RCC 7860 (cell line): ENCODE data around the gene DOCK6.
"Not testable (repeated sequence)": the region's sequence is repeated elsewhere in the genome, so short reads cannot be mapped to it uniquely, and the experiment has no call there.

Source experiments
- DNase-seq: peaks from one replicate; pipeline ENCODE4 v3.0.0-alpha.2; 2015; ENCODE audit warnings: low spot score
- FAIRE-seq: peaks from 2 replicates; lab custom pipeline; 2012; peaks lifted over from hg19 to GRCh38; lab: Jason Lieb, UNC

DOCK6 gene

DNA sequence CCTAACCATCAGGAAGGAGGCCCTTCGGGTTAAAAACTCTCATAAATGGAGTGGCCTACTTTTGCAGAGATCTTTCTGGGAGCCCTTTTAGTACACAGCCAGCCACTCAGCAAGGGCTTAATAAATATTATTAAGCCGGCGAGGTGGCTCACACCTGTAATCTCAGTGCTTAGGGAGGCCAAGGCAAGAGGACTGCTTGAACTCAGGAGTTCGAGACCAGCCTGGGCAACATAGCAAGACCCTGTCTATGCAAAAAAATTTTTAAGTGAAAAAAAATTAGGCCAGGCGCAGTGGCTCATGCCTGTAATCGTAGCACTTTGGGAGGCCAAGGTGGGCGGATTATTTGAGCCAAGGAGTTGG lies 64.2 kb downstream of the DOCK6 start:
- no peak for FAIRE-seq
- no peak for DNase-seq

DNA sequence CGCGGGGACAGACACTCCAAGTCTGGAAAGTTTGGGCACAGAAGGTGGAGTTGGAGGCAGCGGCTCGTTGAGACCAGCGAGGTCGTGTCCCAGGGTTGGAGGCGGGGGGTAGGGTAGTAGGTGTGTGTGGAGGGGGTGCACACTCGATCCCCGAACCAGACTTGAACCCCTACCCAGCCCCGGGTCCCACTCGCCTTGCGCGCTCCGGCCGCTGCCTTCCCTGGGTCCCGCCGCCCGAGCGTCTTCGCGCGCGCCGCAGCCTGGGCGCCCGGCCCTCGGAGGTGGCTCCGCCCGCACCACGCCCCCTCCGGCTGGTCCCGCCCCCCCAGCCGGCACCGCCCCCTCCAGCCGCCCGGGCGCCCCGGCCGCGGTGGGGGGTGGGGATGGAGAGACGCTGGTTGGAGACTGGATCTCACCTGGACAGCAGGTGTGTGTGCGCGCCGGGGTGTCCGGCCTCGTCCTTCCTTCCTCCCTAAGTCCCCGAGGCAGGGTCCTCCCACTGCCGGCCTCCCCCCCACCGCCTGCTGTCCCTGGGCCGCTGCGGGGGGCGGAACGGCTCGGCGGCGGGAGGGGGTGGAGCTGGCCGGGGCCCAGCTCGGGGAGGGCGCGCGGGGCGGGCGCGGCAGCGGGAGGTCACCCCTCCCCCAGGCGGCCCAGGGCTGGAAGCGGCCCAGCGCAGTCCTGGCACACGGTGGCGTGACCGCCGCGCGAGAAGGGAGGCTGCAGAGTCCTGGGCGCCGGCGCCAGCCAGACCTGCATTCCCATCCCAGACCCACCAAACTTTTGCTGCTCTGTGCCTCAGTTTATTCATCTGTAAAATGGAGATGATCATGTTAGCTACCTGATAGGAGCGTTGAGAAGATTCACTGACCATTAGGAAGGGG lies 64.8 kb downstream of the DOCK6 start, which contains the start of gene KANK2:
KANK2 (minus strand) TSS at position 255 of the 884 bp plus-strand sequence. CDS start 3,034 bp downstream, outside the sequence.
- FAIRE-seq: no peak

DNA sequence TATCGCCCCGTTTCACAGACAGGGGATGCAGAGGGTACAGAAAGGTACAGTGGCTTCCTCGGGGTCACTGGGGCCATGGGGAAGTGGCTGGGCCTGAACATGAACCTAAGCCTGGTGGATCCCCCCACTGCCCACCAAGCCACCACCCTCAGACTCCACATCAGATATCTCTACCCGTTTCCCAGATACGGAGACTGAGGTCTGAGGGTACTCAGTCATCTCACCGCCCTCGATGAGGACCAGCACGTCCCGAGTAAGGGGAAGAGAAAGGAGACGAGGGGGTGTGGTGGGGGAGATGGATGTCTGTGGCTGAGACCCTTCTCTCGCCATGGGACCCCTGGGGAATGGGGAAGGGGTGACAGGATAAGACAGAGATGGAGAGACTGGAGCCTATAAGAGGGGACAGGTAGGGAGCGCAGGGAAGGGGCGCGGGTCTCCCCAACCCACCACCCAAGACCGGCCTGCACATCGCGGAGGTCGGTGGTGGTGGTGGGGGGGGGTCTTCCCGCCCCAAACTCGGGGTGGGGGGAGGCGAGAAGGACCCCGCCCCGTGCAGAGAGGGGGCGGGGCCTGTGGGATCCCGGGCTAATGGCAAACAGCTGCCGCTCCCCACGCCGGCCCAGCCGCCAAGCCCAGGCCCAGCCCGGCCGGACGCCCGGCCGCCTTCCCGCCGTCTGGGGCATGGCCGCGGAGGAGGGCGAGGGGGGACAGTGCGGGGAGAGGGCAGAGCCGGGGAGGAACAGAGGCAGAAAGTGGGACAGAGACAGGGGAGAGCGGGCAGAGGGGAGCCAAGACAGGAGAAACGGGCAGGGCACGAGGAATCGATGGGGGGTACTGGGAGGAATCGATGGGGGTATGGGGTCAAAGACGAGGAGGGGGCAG lies 65.7 kb downstream of the DOCK6 start:
- DNase-seq: no peak
- FAIRE-seq: no peak

More for the DNA sequence above, 64.8 kb downstream of the DOCK6 start, which contains the start of gene KANK2:
- DNase-seq: peak; percentile 68

DNA sequence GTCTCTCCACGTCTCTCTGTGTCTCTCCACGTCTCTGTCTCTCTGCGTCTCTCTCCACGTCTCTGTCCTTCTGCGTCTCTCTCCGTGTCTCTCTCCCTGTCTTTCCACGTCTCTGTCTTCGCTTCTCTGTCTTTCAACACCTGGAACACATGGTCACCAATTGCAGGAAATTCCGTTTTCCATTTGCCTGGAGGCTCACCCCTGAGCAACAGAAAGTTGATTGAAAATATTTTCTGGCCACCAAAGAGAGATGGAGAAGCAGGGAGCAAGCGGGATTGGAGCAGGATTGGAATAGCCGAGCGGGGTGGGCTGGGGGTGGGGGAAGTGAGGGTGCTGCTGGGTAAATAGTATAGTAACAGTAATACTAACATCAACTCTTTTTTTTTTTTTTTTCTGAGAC lies 66.6 kb downstream of the DOCK6 start:
- DNase-seq (no peak), FAIRE-seq (no peak)

DNA sequence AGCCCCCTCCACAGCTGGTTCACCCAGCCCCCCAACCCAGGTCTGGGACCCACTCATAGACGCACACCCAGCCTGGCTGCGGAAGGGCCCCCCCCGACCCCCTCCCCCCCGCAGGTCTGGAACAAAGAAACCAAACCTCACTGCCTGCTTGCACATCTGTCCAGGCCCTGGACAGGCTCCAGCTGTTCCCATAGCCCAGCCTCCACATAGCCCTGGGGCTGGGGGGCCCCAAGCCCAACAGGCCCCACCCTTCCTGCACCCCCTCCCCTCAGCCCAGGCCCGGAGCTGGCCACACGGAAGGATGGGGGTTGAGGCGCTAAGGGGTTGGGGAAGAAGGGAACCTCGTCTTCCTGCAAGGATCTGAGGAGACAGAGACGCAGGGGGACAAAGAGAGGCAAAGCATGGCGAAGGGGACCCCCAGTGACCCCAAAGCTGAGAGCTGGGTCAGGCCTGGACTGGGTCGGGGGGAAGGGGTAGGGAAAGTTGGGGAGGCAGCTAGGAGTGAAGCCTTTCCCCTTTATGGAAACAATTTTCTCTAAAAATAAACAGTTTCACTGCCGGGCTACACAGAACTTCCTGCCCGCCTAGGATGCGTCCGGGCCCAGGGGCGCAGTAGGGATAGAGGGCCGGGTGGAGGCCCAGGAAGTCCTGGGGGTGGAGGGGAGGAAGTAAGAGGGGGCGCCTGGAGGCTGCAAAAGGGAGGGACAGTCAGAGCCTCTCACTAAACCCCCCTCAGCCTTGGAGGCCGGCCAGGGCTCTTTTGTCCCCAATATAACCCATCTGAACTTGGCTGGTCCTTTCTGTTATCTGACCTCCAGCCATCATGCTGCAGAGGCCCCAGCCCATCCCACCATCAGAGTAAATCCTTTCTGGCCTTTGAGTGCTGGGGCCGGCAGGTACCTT lies 67.4 kb downstream of the DOCK6 start:
- FAIRE-seq: no peak

DNA sequence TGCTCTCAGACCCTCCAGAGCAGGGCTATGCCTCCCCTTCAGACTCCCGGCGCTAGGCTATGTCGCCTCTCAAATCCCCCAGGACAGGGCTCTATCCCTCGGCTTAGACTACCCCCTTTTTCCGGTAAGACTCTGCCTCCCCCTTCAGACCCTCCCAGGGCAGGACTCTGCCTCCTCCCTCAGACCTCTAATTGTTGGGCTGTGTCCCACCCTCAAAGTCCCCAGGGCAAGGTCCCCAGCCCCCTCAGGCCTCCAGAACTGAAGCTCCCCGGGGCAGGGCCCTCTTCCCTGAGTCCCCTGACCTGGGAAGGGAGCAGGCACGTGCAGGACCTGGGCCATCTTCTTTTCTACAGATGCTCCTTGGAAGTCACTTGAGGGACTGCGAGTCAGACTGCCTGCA lies 68.2 kb downstream of the DOCK6 start:
- DNase-seq (no peak), FAIRE-seq (no peak)

More for the DNA sequence above, 67.4 kb downstream of the DOCK6 start:
- no peak for DNase-seq

DNA sequence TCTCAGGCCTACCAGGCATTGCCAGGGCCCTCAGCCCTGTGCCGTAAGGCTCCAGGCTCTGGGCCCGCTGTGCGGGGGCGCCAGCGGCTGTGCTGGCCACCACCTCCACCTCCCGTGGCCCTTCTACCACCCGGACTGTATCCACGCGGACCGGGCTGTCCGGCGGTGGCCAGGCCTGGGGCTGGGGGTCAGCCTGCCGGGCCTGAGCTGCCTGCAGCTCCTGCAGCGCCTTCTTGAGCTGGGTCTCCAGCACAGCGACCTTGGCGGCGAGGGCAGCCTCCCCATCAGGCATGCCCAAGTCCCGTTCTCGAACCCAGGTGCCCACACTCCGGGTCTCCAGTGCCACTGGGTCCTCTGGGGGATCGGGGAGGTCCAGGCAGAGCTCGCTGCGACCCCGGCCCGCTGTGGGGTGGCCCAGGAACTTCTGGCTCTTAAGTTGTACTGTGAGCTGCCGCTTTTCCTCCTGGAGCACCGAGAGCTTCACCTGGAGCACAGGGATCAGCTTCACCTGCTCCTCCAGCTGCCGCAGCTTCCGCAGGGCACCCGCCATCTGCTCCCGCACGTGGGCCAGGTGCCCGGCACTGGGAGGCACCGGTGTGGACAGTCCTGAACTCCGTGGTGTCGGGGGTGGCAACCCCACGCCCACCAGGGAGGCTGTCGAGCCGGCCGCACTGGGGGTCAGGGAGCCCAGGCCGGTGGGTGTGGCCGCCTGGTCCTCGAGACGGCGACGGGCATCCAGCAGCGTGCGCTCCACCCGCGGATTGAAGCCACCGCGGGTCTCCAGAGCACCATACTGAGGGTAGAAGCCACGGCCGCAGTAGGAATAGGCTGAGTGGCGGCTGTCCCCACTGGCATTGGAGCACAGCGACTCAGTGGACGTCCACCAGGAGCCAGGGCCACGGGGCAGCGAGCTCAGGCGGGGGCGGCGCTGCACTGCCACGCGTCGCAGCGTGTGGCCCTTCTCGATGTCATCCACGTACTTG lies 69.1 kb downstream of the DOCK6 start:
- DNase-seq: no peak
- no peak for FAIRE-seq

DNA sequence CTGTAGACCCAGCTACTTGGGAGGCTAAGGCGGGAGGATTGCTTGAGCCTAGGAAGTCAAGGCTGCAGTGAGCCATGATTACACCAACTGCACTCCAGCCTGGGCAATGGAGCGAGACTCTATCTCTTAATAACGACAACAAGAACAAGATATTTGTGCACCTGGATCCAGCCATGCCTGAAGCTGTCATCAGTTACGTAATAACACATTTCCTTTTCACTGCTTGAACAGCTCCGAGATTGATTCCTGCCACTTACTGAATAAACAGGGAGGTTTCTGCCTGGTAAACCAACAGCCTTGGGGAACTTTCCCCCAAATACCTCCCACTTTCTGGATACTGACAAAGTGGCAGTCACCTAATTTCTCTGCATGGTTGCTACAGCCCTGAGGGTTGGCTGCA lies 70.4 kb downstream of the DOCK6 start:
- DNase-seq (no peak), FAIRE-seq (no peak)

DNA sequence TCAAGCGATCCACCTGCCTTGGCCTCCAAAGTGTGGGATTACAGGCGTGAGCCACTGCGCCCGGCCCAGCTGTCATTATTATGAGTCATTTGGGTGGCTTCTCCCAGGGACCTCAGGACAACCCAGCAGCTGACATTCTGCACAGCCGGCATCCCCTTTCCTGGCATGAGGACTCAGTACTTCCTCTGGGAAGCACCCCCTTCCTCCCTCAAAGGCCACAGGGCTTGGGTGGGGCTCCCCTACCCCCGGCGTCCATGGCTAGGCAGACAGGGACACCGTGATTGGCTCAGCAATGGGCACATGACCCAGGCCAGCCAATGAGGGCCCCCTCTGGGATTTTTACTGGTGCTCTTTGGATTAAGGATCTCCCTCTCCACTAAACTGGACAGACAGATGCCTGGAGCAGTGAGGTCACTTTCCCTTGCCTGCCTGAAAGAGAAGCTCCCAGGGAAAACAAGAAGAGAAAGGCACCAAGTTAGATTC lies 71.0 kb downstream of the DOCK6 start:
- peak; percentile 54 for DNase-seq
- FAIRE-seq: no peak

DNA sequence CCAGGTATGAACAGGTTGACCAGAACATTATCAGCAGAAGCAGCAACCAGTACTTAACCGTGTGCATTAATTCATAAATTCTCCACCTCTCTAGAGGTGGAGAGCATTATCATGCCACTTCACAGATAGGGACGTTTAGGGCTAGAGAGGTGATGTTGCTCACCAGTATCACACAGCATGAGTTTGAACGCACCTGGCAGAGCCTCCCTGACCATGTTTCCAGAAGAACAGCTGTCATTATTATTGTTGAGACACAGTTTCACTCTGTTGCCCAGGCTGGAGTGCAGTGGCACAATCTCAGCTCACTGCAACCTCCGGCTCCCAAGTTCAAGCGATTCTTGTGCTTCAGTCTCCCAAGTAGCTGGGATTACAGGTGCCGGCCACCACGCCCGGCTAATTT lies 71.8 kb downstream of the DOCK6 start:
- no peak for FAIRE-seq

DNA sequence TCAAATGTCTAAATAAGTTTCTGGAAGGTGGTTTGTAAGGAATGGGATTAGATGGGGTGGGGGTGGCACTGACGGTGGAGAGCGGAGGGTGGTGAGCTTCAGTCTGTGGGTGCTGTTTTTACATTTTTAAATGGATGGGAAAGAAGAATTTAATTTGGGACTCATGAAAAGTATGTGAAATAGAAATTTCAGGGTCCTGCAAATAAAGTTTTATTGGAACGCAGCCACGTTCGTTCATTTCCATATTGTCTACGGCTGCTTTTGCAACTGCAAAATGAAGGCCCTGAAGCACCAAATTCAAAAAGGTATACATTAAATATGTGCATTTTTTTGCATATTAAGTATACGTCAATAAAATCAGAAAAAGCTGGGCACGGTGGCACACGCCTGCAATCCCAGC lies 74.9 kb downstream of the DOCK6 start:
- no peak for FAIRE-seq
- DNase-seq: no peak

More for the DNA sequence above, 71.8 kb downstream of the DOCK6 start:
- no peak for DNase-seq

DNA sequence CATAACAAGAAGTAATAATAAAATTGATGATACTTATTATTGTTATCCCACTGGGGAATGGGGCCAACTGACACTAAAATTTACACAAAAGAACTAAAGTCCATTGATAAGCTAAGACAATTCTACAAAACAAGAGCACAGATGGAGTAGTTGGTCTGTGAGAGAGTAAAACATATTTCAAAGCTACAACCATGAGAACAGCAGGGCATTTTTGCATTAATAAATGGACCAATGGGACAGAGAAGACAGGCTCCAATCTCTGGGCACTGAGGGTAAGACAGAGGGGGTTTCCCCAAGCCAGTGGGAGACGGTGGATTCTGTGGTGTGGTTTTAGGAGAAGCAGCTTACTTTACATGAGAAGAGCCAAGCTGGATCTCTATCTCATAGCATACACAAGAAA lies 79.3 kb downstream of the DOCK6 start:
- FAIRE-seq (no peak), DNase-seq (no peak)

DNA sequence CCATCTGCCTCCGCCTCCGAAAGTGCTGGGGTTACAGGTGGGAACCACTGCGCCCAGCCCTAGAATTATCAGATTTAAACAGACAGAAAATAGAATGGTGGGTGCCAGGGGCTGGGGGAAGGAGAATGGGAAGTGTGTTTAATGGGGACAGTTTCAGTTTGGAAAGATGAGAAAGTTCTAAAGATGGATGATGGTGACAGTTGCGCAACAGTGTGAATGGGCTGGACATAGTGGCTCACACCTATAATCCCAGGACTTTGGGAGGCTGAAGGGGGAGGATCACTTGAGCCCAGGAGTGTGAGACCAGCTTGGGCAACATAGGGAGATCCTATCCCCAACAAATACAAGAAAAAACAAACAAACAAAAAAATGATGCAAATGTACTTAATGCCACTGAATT lies 80.8 kb downstream of the DOCK6 start:
- FAIRE-seq: no peak
- DNase-seq: no peak

DNA sequence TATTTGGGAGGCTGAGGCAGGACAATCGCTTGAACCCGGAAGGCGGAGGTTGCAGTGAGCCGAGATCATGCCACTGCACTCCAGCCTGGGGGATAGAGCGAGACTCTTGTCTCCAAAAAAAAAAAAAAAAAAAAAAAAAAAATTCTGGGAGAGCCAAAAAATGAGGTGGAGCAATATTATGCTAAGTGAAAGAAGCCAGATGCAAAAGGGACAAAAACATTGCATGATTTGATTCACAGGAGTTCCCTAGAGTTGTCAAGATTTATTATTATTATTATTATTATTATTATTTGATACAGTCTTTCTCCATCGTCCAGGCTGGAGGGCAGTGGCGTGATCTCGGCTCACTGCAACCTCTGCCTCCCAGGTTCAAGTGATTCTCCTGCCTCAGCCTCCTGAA lies 81.3 kb downstream of the DOCK6 start:
- not testable (repeated sequence) for DNase-seq, FAIRE-seq

DNA sequence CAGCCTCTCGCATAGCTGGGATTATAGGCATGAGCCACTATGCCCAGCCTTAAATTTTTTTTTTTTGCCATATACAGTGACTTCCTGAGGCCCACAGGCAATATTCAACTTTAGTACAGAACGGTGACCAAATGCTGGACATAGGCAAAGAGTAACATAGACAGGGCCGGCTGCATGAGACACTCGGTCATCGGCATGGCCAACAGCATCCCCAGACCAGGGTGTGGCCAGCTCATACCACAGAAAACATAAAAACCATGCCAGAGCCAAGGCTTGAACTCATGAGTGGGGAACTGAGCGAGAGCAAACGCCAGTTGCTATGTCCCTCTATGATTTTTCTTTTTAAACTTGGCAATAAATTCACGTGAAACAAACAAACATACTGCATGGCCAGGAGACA lies 82.0 kb downstream of the DOCK6 start:
- FAIRE-seq (no peak), DNase-seq (no peak)

DNA sequence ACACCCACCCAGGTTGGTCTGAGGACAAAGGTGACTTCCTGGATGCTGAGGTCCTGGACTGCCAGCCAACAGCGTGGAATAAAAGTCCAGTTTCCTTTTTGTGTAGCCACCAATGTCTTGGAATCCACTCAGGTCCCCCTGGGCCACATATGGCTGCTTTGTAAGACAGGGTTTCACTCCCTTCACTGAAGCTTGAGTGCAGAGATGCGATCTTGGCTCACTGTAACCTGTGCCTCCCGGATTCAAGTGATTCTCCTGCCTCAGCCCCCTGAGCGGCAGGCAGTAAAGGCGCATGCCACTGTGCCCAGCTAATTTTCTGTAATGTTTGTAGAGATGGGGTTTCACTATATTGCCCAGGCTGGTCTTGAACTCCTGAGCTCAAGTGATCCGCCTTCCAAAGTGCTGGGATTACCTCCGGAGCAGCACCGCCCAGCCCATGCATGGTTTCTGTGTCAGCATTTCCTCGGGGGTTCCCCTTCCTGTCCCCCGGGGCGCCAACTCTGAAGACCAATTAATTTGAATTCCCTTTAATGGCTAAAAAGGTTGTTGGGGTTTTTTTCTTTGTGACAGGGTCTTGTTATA lies 82.5 kb downstream of the DOCK6 start:
- DNase-seq: no peak
- no peak for FAIRE-seq

DNA sequence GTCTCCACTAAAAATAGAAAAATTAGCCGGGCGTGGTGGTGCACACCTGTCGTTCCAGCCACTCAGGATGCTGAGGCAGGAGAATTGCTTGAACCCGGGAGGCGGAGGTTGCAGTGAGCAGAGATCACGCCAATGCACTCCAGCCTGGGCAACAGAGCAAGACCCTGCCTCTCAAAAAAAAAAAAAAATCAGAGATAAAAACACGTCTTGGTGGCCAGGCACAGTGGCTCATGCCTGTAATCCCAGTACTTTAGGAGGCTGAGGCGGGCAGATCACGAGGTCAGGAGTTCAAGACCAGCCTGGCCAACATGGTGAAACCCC lies 83.2 kb downstream of the DOCK6 start:
- not testable (repeated sequence) for FAIRE-seq, DNase-seq

DNA sequence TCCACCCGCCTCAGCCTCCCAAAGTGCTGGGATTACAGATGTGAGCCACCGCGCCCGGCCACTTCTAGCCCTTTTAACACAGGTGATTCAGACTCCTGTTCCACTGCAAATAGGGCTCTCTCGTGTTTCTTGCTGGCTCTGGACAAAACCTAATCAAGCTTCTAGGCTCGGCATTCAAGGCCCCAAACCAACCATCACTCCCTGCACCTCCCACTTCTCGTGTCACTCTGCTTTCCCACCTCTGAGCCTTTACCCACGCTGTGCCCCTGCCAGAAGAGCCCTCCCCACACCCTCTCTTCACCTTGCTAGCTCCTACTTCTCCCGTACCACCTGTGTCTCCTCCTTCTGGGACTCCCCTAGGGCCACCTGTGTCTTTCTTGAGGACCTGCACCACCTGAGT lies 84.7 kb downstream of the DOCK6 start:
- FAIRE-seq: no peak
- DNase-seq: no peak
